Colon (tissue), 2 donors: ENCODE results near the gene CADPS2.

Source experiments
- FAIRE-seq: peaks from 2 replicates; lab custom pipeline; 2012; peaks lifted over from hg19 to GRCh38; lab: Jason Lieb, UNC
- donor health status: control.
- donor health status: control.

CADPS2 gene

DNA sequence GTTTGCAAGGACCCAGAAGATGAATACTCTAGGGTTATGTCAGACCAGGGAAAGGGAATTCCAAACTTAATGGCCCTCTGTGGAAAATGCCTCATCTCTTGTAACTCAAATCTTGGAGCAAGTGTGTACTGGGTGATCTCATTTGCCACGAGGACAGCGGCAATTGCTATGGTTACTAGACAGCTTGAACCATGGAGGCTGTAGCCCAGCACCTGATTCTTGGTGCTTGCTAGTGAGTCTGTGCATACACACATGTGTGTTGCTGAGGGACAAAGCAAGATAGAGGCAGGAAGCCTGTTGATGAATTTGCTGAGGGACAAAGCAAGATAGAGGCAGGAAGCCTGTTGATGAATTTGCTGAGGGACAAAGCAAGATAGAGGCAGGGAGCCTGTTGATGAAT, 523.1 kb downstream of the CADPS2 start:
- no peak for FAIRE-seq

GRCh38 chr7:122362473-122362872, 523.8 kb downstream of the CADPS2 start:
- FAIRE-seq: no peak

DNA sequence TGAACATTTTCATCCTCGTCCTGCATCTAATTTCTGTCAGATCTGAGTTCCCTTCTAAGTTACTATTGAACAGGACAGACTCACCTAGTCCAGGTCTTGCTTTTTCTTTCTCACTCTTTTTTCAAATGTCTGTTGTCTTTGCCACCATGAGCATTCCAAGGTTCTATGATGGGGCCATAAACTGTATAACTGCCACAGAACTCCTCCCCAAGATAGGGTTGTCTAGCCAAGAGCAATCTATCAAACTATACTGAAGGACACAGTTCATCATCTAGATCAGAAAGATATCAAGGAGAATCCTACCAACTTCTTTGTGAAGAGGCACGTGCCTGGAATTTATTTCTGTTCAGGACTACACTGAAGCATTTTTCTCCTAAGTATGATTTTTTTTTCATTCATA, 531.6 kb downstream of the CADPS2 start:
- no peak for FAIRE-seq

- FAIRE-seq: no peak
Observed at GRCh38 chr7:122352454-122352853, 533.8 kb downstream of the CADPS2 start.

DNA sequence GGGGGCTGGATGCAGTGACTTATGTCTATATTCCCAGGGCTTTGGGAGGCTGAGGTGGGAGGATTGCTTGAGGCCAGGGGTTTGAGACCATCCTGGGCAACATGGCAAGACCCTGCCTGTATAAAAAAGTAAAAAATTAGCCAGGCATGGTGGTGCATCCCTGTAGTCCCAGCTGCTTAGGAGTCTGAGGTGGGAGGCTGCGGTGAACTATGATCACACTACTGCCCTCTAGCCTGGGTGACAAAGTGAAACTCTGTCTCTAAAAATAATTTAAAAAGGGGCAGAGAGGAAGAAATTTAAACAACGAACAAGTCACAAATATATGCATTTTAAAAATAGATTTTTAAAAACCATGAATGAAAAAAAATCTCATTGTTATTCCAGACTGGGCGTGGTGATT, 535.6 kb downstream of the CADPS2 start:
- no peak for FAIRE-seq

DNA sequence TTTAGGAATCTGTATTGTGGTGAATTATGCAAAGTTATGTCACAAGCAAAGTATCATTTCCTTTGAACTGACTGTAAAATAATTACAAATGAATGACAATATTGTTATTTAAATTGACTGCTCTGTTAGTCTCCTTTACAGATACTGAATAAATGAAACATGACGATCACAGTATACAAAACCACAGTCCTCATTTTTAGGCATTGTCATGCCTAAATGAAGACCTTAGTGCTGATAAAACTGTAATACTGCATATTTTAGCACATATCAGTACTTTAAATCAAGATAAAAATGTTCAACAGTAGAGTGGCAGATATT, 542.0 kb downstream of the CADPS2 start:
- no peak for FAIRE-seq

- no peak for FAIRE-seq
Observed at GRCh38 chr7:122343601-122344302, 542.5 kb downstream of the CADPS2 start.

DNA sequence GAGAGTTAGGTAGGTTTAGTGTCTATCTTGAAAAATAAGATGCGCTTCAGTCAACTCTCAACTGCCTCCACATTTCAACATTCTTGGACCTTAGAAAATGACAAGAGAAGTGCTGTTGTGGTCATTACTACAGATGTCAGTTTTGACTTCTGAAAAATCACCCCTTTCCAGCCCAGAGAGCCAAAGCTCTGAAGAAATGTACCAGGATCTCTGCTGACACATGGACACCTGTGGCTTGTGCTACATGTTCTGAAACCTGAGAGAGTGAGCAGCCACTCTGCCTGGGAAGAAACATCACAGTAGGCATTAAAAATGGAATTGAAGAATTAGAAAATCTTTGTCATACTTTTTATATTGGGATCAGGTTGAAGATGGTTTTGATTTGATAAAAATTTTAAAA, 545.8 kb downstream of the CADPS2 start:
- no peak for FAIRE-seq

- FAIRE-seq: no peak
Observed at GRCh38 chr7:122339145-122339904, 546.9 kb downstream of the CADPS2 start.

DNA sequence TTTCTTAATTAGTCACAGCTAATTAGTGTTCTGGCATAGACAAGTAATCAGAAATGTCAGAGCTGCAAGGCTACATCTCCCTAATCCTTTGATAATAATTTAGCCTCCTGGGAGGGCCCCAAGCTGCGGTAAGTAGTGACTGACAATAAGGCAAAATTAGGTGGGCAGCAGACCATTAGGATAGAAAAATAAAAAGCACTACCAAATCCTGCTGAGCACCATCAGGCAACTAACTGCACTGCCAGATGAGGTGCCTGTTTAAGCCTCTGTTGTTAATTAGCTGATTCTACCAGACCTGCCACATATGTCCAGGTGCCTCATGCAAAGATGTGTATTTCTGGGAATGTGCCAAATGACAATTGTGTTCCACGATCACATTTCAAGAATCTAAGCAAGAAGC, 549.2 kb downstream of the CADPS2 start:
- FAIRE-seq: no peak

DNA sequence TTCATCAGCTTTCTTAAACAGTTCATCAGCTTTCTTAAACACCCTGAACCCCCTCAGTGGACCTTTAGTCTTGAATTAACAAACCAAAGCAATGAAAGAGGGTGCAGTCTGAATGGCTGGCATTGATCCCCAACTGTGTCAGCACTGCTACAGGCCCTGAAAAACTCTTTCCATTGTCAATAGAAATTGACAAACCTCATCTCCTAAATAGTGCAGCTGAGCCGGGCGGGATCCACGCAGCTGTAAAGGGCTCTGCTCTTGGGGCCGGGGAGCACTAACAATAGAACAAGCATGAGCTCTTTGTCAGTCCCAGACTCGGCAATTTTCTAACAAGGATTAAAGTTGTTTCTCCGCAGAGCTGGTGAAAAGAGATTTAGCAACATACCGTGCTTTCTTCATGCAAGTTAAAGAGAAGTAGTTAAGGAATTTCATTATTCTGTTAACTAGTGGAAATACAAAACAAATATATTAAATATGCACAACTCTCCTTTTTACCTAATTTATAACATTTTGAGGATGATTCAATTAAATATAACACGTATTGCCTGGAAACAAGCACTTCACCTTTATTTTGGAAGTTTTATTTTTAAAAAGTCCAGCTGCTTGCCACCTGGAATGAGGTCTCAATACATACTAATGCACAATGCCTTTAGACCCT, 557.0 kb downstream of the CADPS2 start:
- FAIRE-seq: no peak

GRCh38 chr7:122327969-122328368, 558.3 kb downstream of the CADPS2 start:
- no peak for FAIRE-seq

- no peak for FAIRE-seq
Observed at GRCh38 chr7:122316467-122317388, 569.5 kb downstream of the CADPS2 start.

GRCh38 chr7:122315507-122316466, 570.5 kb downstream of the CADPS2 start:
- FAIRE-seq: no peak

- FAIRE-seq: no peak
Observed at GRCh38 chr7:122314284-122314683, 572.0 kb downstream of the CADPS2 start.

- FAIRE-seq: no peak
Observed at GRCh38 chr7:122312789-122313188, 573.5 kb downstream of the CADPS2 start.

DNA sequence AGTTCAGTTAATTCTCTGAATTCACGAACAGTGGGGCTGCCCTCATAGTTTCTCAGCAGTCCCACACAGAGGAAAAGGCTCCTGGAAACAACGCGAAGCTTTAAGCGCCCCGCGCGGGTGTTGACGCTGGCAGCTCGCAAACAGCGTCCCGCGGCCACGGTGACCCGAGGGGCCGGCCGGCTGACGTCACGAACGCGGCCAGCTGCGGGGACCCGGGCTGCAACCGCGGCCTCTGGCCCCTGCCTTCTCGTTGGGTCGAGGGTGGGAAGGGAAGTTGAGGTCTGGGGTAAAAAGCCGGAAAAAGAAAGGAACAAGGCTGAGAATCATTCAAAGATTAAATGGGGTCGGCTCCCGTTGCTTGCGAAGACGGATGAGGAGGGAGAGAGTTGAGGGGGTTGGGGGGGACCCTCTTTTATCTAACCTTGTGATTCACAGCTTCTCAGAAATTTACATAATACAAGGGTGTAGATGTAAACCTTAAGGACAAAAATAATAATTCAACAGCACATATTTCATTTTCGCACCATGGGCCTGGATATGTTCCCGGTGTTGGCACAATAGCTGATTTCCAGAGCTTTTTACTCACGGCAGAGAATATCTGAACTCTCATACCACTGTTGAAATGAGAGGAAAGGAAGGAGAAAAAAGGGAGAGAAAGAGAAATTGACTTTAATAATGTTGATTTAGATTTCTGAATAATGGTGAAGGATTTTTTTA, 574.4 kb downstream of the CADPS2 start:
- FAIRE-seq: no peak

GRCh38 chr7:122311050-122311700, 575.1 kb downstream of the CADPS2 start:
- FAIRE-seq: no peak

GRCh38 chr7:122310119-122311021, 575.9 kb downstream of the CADPS2 start:
- FAIRE-seq: no peak
